NCI-H128 (cell line): ENCODE data around the gene PUS10.
"Not testable (repeated sequence)": the region's sequence is repeated elsewhere in the genome, so short reads cannot be mapped to it uniquely, and the experiment has no call there.

Experiments used
- DNase-seq: peaks from one replicate; lab custom pipeline; 2025; ENCODE audit not compliant: unreplicated experiment; lab: John Stamatoyannopoulos, UW

PUS10 gene

GRCh38 chr2:61017556-61018317 lies at the start of gene PUS10, which contains the start of gene PEX13:
Gene PUS10, minus strand, starts transcription at chr2:61018255. Its CDS starts 6,365 bp downstream, at chr2:61011890.
Gene PEX13, plus strand, starts transcription at chr2:61017720. Its CDS starts 40 bp downstream, at chr2:61017760.
- peak; percentile 73 for DNase-seq

GRCh38 chr2:61065714-61066709 lies 48.0 kb upstream of the PUS10 start, which contains the start of gene SANBR:
Gene SANBR, plus strand, starts transcription at chr2:61065871. Its CDS starts 4,480 bp downstream, at chr2:61070351.
- peak; percentile 79 for DNase-seq

GRCh38 chr2:61059382-61059781 lies 41.3 kb upstream of the PUS10 start:
- no peak for DNase-seq

GRCh38 chr2:61057562-61057961 lies 39.5 kb upstream of the PUS10 start:
- no peak for DNase-seq

- no peak for DNase-seq
These were observed 37.5 kb upstream of the PUS10 start for GRCh38 chr2:61055557-61055956.

GRCh38 chr2:61045999-61046398 lies 27.9 kb upstream of the PUS10 start:
- DNase-seq = no peak

- DNase-seq = no peak
These were observed 27.2 kb upstream of the PUS10 start for GRCh38 chr2:61045226-61045625.

GRCh38 chr2:61044636-61045035 lies 26.6 kb upstream of the PUS10 start:
- DNase-seq = no peak

- no peak for DNase-seq
These were observed 24.8 kb upstream of the PUS10 start for GRCh38 chr2:61042807-61043206.

- DNase-seq = not testable (repeated sequence)
These were observed 18.6 kb upstream of the PUS10 start for GRCh38 chr2:61036643-61037042.

GRCh38 chr2:61034592-61034991 lies 16.5 kb upstream of the PUS10 start:
- DNase-seq = not testable (repeated sequence)

- DNase-seq = no peak
These were observed 11.5 kb upstream of the PUS10 start for GRCh38 chr2:61029533-61029932.

- DNase-seq = no peak
These were observed 5.6 kb upstream of the PUS10 start for GRCh38 chr2:61023670-61024069.

GRCh38 chr2:61021228-61021660 lies 3.2 kb upstream of the PUS10 start:
- no peak for DNase-seq

- no peak for DNase-seq
These were observed 743 bp upstream of the PUS10 start for GRCh38 chr2:61018798-61019197.

GRCh38 chr2:61018318-61018755 lies 282 bp upstream of the PUS10 start:
- DNase-seq = no peak

GRCh38 chr2:61017003-61017555 lies 976 bp downstream of the PUS10 start:
- peak; percentile 75 for DNase-seq

GRCh38 chr2:61016392-61017002 lies 1.6 kb downstream of the PUS10 start:
- DNase-seq = no peak

GRCh38 chr2:61015976-61016375 lies 2.1 kb downstream of the PUS10 start:
- no peak for DNase-seq

- DNase-seq = no peak
These were observed 3.3 kb downstream of the PUS10 start for GRCh38 chr2:61014763-61015162.

GRCh38 chr2:61013382-61013781 lies 4.7 kb downstream of the PUS10 start:
- no peak for DNase-seq
